GM12865 (cell line): ENCODE data around the gene ARHGEF11.

Experiments
- DNase-seq: peaks from one replicate; pipeline ENCODE4 v3.0.0; 2010; ENCODE audit warnings: low read depth
- H3K4me3 ChIP-seq: 2 replicates; pipeline ENCODE4 v1.5.1; 2011; ENCODE audit warnings: mild to moderate bottlenecking, low read depth, low read length, control low read depth
- CTCF ChIP-seq: IDR thresholded peaks from 2 replicates; pipeline ENCODE4 v1.5.1; 2011; ENCODE audit warnings: low read length, control low read depth, low read depth, inconsistent platforms; ENCODE audit not compliant: insufficient read depth; ENCODE audit errors: missing control alignments

The ARHGEF11 gene

DNA sequence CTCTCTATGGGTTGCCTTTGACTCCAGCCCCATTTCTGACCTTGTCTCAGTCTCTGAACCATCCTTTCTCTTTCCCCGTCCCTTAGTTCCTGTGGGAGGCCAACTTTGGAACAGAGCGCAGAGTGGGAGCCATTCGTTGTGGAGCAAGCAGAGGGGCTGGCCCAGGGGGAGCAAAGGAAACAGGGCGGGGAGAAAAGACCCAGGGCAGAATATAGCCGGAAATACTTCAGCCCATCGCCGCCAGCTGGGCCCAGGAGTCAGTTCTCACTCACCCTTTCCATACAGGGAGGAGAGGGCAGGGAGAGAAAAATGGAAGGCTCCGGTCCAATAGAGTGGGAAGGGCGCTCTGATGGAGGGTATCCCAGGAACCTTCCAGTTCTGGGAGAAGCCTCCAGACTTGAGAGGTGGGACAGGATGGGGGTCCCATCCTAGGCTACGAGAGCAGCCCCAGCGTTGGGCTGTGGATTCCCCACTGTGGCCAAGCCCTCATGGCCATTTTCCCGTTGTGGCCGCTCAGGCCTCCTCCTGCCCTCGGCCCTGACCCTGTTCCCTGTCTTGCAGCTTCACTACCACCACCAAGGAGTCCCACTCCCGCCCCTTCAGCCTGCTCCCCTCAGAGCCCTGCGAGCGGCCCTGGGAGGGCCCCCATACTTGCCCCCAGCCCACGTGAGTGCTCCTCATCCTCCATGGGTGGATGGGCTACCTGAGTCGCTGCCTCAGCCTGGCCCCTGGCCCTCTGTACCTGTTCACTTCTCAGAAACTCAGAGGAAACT, 141.2 kb downstream of the ARHGEF11 start:
- H3K4me3 ChIP-seq, result no peak overlapping the region
- no peak for DNase-seq
- no peak for TF ChIP-seq CTCF

GRCh38 chr1:156903328-156904091, 142.0 kb downstream of the ARHGEF11 start:
- DNase-seq, result no peak
- H3K4me3 ChIP-seq, result no peak overlapping the region
- TF ChIP-seq CTCF, result no peak

- DNase-seq, result no peak
- TF ChIP-seq CTCF, result no peak
- no peak overlapping the region for H3K4me3 ChIP-seq
Measured at GRCh38 chr1:156901966-156902915, 143.3 kb downstream of the ARHGEF11 start.

DNA sequence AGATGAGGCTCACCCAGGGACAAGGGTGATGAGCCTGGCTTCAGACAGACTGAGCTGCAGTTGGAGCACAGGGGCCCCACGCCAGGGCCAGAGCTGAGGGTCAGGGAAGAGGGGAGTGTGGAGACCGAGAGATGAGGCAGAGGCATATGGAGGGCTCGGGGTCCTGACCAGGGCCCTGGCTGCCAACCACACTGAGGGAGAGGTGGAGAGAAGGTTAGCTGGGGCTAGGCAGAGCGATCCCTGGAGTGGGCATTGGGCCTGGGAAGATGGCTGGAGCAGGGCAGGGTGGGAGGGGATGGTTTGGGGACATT, 144.0 kb downstream of the ARHGEF11 start:
- TF ChIP-seq CTCF, result no peak
- no peak overlapping the region for H3K4me3 ChIP-seq
- DNase-seq, result no peak

DNA sequence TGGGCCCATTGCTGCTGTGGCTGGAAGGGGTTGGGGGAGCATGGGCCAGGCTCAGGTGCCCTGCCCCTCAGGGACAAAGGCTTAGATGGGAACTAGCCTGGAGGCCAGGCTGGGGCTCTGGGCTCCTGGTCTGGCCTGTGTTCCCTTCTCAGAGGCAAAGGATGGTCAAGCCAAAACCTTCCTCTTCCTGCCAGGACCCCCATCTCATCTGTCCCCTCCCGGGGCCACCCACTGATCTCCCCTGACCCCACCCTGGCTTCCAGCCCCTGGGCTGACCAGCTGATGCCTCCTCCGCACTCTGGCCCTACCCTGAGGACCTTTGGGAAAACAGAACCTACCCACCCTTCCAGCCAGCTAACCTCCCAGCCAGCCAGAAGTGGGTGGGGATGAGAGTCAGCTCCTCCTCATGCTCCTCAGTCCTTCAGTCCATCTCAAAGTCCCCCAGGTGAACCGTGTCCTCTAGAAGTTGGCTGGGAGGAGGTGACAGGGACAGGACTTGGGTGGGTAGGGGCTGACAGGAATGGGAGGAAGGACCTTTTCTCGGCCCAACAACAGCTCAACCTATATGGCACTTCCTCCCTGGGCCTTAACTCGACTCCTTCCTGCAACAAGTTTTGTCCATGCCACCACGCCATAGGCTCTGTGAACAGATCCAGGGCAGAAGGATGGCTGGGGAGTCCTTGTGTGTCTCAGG, 144.5 kb downstream of the ARHGEF11 start:
- no peak overlapping the region for H3K4me3 ChIP-seq
- TF ChIP-seq CTCF, result no peak
- DNase-seq, result no peak
